ENCODE data around the gene ATP9B.

Gene ATP9B

GRCh38 chr18:79355433-79356335, 286.5 kb downstream of the ATP9B start:
- TF ChIP-seq SIN3A (IDR thresholded peaks at IDR 0.05; ENCODE audit: borderline replicate concordance, insufficient read depth, low read length) (no peak), FOXP2 (optimal IDR thresholded peaks at IDR 0.05; ENCODE audit: borderline replicate concordance, extremely low read depth, extremely low read length, insufficient read depth) (no peak), POLR2AphosphoS5 (IDR thresholded peaks at IDR 0.05; ENCODE audit: low read depth, low read length) (no peak), TAF1 (IDR thresholded peaks at IDR 0.05; ENCODE audit: borderline replicate concordance, insufficient read depth, low read length) (no peak)
- TF ChIP-seq, protein P1, sequence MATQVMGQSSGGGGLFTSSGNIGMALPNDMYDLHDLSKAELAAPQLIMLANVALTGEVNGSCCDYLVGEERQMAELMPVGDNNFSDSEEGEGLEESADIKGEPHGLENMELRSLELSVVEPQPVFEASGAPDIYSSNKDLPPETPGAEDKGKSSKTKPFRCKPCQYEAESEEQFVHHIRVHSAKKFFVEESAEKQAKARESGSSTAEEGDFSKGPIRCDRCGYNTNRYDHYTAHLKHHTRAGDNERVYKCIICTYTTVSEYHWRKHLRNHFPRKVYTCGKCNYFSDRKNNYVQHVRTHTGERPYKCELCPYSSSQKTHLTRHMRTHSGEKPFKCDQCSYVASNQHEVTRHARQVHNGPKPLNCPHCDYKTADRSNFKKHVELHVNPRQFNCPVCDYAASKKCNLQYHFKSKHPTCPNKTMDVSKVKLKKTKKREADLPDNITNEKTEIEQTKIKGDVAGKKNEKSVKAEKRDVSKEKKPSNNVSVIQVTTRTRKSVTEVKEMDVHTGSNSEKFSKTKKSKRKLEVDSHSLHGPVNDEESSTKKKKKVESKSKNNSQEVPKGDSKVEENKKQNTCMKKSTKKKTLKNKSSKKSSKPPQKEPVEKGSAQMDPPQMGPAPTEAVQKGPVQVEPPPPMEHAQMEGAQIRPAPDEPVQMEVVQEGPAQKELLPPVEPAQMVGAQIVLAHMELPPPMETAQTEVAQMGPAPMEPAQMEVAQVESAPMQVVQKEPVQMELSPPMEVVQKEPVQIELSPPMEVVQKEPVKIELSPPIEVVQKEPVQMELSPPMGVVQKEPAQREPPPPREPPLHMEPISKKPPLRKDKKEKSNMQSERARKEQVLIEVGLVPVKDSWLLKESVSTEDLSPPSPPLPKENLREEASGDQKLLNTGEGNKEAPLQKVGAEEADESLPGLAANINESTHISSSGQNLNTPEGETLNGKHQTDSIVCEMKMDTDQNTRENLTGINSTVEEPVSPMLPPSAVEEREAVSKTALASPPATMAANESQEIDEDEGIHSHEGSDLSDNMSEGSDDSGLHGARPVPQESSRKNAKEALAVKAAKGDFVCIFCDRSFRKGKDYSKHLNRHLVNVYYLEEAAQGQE (IDR thresholded peaks at IDR 0.05; ENCODE audit: insufficient read depth in 1 of 2, low read depth in 2 of 2, low read length in 2 of 2), result no peak

DNA sequence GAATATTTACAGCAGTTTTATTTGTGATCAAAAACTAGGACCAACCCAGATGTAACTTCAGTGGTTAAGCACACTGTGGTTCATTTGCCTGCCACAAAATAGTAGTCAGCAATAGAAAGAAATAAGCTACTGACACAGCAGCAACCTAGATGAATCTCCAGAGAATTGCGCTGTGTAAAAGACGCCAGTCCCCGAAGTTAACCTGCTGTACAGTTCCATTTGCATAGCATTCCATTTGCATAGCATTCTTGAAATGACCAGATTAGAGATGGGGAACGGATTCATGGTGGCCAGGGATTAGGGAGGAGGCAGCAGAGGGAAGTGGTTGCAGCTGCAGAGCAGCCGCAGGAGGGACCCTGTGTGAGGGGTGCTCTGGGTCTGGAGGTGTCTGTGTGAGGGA, 287.2 kb downstream of the ATP9B start:
- no peak for TF ChIP-seq SIN3A (IDR thresholded peaks at IDR 0.05; ENCODE audit: borderline replicate concordance, insufficient read depth, low read length)
- no peak for TF ChIP-seq POLR2AphosphoS5 (IDR thresholded peaks at IDR 0.05; ENCODE audit: low read depth, low read length)
- no peak for TF ChIP-seq FOXP2 (optimal IDR thresholded peaks at IDR 0.05; ENCODE audit: borderline replicate concordance, extremely low read depth, extremely low read length, insufficient read depth)
- TF ChIP-seq, protein P1 (IDR thresholded peaks at IDR 0.05; ENCODE audit: insufficient read depth in 1 of 2, low read depth in 2 of 2, low read length in 2 of 2), result no peak
- no peak for TF ChIP-seq TAF1 (IDR thresholded peaks at IDR 0.05; ENCODE audit: borderline replicate concordance, insufficient read depth, low read length)

DNA sequence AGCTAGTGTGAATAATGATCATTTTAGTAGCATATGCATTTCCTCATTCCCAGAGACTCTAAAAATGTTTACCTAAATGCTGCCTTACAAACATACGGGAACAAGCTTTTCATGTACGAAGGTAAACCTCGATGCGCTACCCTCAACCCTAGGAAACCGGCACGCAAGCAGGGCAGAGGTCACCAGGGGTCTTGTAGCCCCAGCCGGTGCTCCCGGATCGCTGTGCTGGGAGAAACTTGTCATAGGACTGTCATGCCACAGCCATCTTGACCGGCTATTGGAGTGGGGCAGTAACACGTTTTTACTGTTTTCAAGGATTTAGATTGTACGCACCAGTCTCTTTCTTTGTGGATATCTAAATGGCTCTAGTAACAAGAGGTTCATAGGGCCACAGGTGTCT, 291.7 kb downstream of the ATP9B start:
- TF ChIP-seq, protein P1 (IDR thresholded peaks at IDR 0.05; ENCODE audit: insufficient read depth in 1 of 2, low read depth in 2 of 2, low read length in 2 of 2), result no peak

GRCh38 chr18:79361766-79362522, 292.8 kb downstream of the ATP9B start:
- TF ChIP-seq, protein P1 (IDR thresholded peaks at IDR 0.05; ENCODE audit: insufficient read depth in 1 of 2, low read depth in 2 of 2, low read length in 2 of 2), result no peak
- TF ChIP-seq POLR2AphosphoS5 (IDR thresholded peaks at IDR 0.05; ENCODE audit: low read depth, low read length), result no peak
- no peak for TF ChIP-seq FOXP2 (optimal IDR thresholded peaks at IDR 0.05; ENCODE audit: borderline replicate concordance, extremely low read depth, extremely low read length, insufficient read depth)
- no peak for TF ChIP-seq TAF1 (IDR thresholded peaks at IDR 0.05; ENCODE audit: borderline replicate concordance, insufficient read depth, low read length)
- TF ChIP-seq SIN3A (IDR thresholded peaks at IDR 0.05; ENCODE audit: borderline replicate concordance, insufficient read depth, low read length), result no peak
